ENCODE results near the gene SPC24. TPM values are rescaled to one million over a fixed set of nuclear protein-coding genes. Genes with fewer than 3 reads are reported as not detected.

SPC24 gene
- total and polyA plus RNA-seq, 9 of the 15 experiments (the other 6 are each of a cell fraction or from before 2014, with no cell fraction given) = 18.2 to 154 (median 60.9) TPM

DNA sequence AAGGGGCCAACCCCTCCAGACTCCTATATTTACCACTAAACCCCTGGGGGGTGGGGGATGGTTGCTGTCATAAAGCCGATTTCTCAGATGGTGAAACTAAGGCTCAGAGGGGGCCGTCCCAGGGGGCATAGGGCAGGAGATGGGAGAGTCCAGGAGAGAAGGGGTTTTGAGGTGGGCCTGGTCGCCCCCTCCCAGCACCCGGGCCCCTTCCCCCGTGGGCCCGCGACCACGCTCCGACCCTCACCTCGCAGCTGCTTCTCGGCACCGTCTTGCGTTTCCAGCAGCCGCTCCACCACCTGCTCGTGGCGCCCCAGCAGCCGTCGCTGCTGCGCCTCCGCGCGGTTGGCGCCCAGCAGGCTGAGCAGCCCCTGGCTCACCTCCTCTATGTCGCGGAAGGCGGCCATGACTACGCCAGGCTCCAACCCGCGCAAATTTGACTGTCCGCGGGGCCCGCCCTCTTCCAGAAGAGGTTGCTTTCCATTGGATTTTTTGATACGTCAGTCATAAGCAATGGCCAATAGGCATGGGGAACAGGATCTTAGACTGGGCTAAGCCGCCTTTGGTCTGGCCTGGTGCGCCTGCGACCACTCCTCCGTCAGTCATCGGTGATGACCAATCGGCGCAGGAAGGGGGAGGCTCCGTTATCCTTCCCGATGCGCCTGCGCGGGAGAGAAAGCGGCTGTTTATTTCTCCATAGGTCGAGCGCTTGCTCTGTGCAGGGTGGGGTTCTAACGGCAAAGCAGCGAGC is at the start of gene SPC24 (continued):
- no peak for TF ChIP-seq ZNF407 (IDR thresholded peaks at IDR 0.05; ENCODE audit: low read depth)
- TF ChIP-seq, protein P1, sequence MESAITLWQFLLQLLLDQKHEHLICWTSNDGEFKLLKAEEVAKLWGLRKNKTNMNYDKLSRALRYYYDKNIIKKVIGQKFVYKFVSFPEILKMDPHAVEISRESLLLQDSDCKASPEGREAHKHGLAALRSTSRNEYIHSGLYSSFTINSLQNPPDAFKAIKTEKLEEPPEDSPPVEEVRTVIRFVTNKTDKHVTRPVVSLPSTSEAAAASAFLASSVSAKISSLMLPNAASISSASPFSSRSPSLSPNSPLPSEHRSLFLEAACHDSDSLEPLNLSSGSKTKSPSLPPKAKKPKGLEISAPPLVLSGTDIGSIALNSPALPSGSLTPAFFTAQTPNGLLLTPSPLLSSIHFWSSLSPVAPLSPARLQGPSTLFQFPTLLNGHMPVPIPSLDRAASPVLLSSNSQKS (CRISPR knock-in tag; IDR thresholded peaks at IDR 0.05) = no peak
- peak; percentile 44; the same call in 1 of the 2 replicates for TF ChIP-seq CEBPB (tag; IDR thresholded peaks at IDR 0.05)
- TF ChIP-seq, protein P2, sequence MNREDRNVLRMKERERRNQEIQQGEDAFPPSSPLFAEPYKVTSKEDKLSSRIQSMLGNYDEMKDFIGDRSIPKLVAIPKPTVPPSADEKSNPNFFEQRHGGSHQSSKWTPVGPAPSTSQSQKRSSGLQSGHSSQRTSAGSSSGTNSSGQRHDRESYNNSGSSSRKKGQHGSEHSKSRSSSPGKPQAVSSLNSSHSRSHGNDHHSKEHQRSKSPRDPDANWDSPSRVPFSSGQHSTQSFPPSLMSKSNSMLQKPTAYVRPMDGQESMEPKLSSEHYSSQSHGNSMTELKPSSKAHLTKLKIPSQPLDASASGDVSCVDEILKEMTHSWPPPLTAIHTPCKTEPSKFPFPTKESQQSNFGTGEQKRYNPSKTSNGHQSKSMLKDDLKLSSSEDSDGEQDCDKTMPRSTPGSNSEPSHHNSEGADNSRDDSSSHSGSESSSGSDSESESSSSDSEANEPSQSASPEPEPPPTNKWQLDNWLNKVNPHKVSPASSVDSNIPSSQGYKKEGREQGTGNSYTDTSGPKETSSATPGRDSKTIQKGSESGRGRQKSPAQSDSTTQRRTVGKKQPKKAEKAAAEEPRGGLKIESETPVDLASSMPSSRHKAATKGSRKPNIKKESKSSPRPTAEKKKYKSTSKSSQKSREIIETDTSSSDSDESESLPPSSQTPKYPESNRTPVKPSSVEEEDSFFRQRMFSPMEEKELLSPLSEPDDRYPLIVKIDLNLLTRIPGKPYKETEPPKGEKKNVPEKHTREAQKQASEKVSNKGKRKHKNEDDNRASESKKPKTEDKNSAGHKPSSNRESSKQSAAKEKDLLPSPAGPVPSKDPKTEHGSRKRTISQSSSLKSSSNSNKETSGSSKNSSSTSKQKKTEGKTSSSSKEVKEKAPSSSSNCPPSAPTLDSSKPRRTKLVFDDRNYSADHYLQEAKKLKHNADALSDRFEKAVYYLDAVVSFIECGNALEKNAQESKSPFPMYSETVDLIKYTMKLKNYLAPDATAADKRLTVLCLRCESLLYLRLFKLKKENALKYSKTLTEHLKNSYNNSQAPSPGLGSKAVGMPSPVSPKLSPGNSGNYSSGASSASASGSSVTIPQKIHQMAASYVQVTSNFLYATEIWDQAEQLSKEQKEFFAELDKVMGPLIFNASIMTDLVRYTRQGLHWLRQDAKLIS (CRISPR knock-in tag; IDR thresholded peaks at IDR 0.05) = 0 out of 2 replicates have a peak, but pooled peaks have one; percentile 69
- TF ChIP-seq NFIC (IDR thresholded peaks at IDR 0.05) = peak; percentile 59
- TF ChIP-seq HNRNPH1 (optimal IDR thresholded peaks at IDR 0.05; ENCODE audit: low read depth, low read length) = no peak
- TF ChIP-seq, protein P3, sequence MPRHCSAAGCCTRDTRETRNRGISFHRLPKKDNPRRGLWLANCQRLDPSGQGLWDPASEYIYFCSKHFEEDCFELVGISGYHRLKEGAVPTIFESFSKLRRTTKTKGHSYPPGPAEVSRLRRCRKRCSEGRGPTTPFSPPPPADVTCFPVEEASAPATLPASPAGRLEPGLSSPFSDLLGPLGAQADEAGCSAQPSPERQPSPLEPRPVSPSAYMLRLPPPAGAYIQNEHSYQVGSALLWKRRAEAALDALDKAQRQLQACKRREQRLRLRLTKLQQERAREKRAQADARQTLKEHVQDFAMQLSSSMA (CRISPR knock-in tag; IDR thresholded peaks at IDR 0.05) = no peak
- TF ChIP-seq EZH2 (IDR thresholded peaks at IDR 0.05; ENCODE audit: borderline replicate concordance, low read depth, low read length) = no peak
- TF ChIP-seq RBM15 (IDR thresholded peaks at IDR 0.05; ENCODE audit: insufficient read depth, low read length) = no peak
- TF ChIP-seq HDAC1 (IDR thresholded peaks at IDR 0.05) = peak in 1 of 2 experiments; percentile 95; a peak in 3 of 4 replicates
- TF ChIP-seq, protein P4, sequence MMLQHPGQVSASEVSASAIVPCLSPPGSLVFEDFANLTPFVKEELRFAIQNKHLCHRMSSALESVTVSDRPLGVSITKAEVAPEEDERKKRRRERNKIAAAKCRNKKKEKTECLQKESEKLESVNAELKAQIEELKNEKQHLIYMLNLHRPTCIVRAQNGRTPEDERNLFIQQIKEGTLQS (IDR thresholded peaks at IDR 0.05) = no peak; the same call in 1 of the 2 replicates
- TF ChIP-seq, protein P4 (CRISPR knock-in tag; conservative IDR thresholded peaks at IDR 0.05) = no peak
